HG03354 (cell line): ENCODE measurements around the gene ERCC6L2.

Experiments
- ATAC-seq: cut with Tn5 transposase; IDR thresholded peaks from one replicate; pipeline ENCODE4 v1.9.1; 2021; ENCODE audit warnings: mild to moderate bottlenecking; ENCODE audit not compliant: unreplicated experiment, poor library complexity, severe bottlenecking

ERCC6L2 gene

GRCh38 chr9:96014078-96014477, 138.6 kb downstream of the ERCC6L2 start:
- no peak for ATAC-seq

- ATAC-seq, result no peak
Observed at GRCh38 chr9:96015876-96016686, 140.6 kb downstream of the ERCC6L2 start.
